HEK293 (cell line): ENCODE results near the gene NLE1.

Source experiments
- GFI1B ChIP-seq: fragments of 450-650 bp; formaldehyde crosslinking; IDR thresholded peaks from 2 replicates; pipeline ENCODE4 v1.5.1; 2016; ENCODE audit warnings: missing biosample characterization, missing genetic modification characterization
- GLIS1 ChIP-seq: fragments of 450-650 bp; formaldehyde crosslinking; IDR thresholded peaks from 2 replicates; pipeline ENCODE4 v1.5.1; 2016; ENCODE audit warnings: missing biosample characterization, missing genetic modification characterization
- HOXA7 ChIP-seq: sonication (generic); formaldehyde crosslinking; IDR thresholded peaks from 2 replicates; pipeline ENCODE4 v1.8.1; 2022; ENCODE audit warnings: missing genetic modification reagents, borderline replicate concordance
- HOXC10 ChIP-seq: sonication (generic); formaldehyde crosslinking; IDR thresholded peaks from 2 replicates; pipeline ENCODE4 v1.8.1; 2023; ENCODE audit warnings: mild to moderate bottlenecking, missing genetic modification reagents
- HOXD13 ChIP-seq: sonication (generic); formaldehyde crosslinking; IDR thresholded peaks from 2 replicates; pipeline ENCODE4 v1.8.0; 2022; ENCODE audit warnings: missing genetic modification reagents, borderline replicate concordance
- IKZF3 ChIP-seq: fragments of 450-650 bp; IDR thresholded peaks from 2 replicates; pipeline ENCODE4 v1.5.0; 2018; ENCODE audit warnings: missing biosample characterization, mild to moderate bottlenecking, missing genetic modification characterization, moderate library complexity
- KLF1 ChIP-seq: fragments of 450-650 bp; formaldehyde crosslinking; IDR thresholded peaks from 2 replicates; pipeline ENCODE4 v1.5.1; 2016; ENCODE audit warnings: missing biosample characterization, missing genetic modification characterization
- KLF8 ChIP-seq: fragments of 450-650 bp; formaldehyde crosslinking; IDR thresholded peaks from 2 replicates; pipeline ENCODE4 v1.5.1; 2016; ENCODE audit warnings: missing biosample characterization, missing genetic modification characterization
- MZF1 ChIP-seq: fragments of 450-650 bp; formaldehyde crosslinking; IDR thresholded peaks from 2 replicates; pipeline ENCODE4 v1.5.1; 2017; ENCODE audit warnings: missing biosample characterization, missing genetic modification characterization, borderline replicate concordance
- OVOL3 ChIP-seq: fragments of 450-650 bp; formaldehyde crosslinking; IDR thresholded peaks from 2 replicates; pipeline ENCODE4 v1.5.1; 2016; ENCODE audit warnings: missing biosample characterization, missing genetic modification characterization
- PBX3 ChIP-seq: sonication (generic); formaldehyde crosslinking; IDR thresholded peaks from 2 replicates; pipeline ENCODE4 v1.8.1; 2022; ENCODE audit warnings: mild to moderate bottlenecking, moderate library complexity, missing genetic modification reagents
- PRDM10 ChIP-seq: fragments of 450-650 bp; formaldehyde crosslinking; IDR thresholded peaks from 2 replicates; pipeline ENCODE4 v1.5.1; 2016; ENCODE audit warnings: missing biosample characterization, missing genetic modification characterization
- REST ChIP-seq: fragments of 450-650 bp; formaldehyde crosslinking; IDR thresholded peaks from 2 replicates; pipeline ENCODE4 v1.5.1; 2016; ENCODE audit warnings: missing biosample characterization, missing genetic modification characterization
- SP2 ChIP-seq: fragments of 450-650 bp; formaldehyde crosslinking; IDR thresholded peaks from 2 replicates; pipeline ENCODE4 v1.5.1; 2016; ENCODE audit warnings: missing biosample characterization, missing genetic modification characterization
- SP7 ChIP-seq: fragments of 450-650 bp; formaldehyde crosslinking; IDR thresholded peaks from 2 replicates; pipeline ENCODE4 v1.5.1; 2016; ENCODE audit warnings: missing biosample characterization, missing genetic modification characterization
- ZEB2 ChIP-seq: fragments of 450-650 bp; formaldehyde crosslinking; IDR thresholded peaks from 2 replicates; pipeline ENCODE4 v1.5.1; 2016; ENCODE audit warnings: missing biosample characterization, missing genetic modification characterization
- ZNF112 ChIP-seq: fragments of 450-650 bp; formaldehyde crosslinking; IDR thresholded peaks from 2 replicates; pipeline ENCODE4 v1.5.0; 2017; ENCODE audit warnings: missing biosample characterization, missing genetic modification characterization
- ZNF140 ChIP-seq: fragments of 450-650 bp; formaldehyde crosslinking; IDR thresholded peaks from 2 replicates; pipeline ENCODE4 v1.5.1; 2016; ENCODE audit warnings: missing biosample characterization, missing genetic modification characterization
- ZNF157 ChIP-seq: fragments of 450-650 bp; formaldehyde crosslinking; IDR thresholded peaks from 2 replicates; pipeline ENCODE4 v1.5.1; 2016; ENCODE audit warnings: missing biosample characterization, missing genetic modification characterization
- ZNF184 ChIP-seq: fragments of 450-650 bp; IDR thresholded peaks from 2 replicates; pipeline ENCODE4 v1.5.1; 2018; ENCODE audit warnings: missing biosample characterization, mild to moderate bottlenecking, missing genetic modification characterization
- ZNF2 ChIP-seq: fragments of 450-650 bp; formaldehyde crosslinking; IDR thresholded peaks from 2 replicates; pipeline ENCODE4 v1.5.1; 2016; ENCODE audit warnings: missing biosample characterization, missing genetic modification characterization
- ZNF23 ChIP-seq: fragments of 450-650 bp; formaldehyde crosslinking; IDR thresholded peaks from 2 replicates; pipeline ENCODE4 v1.5.1; 2016; ENCODE audit warnings: missing biosample characterization, missing genetic modification characterization, borderline replicate concordance
- ZNF266 ChIP-seq: fragments of 450-650 bp; formaldehyde crosslinking; IDR thresholded peaks from 2 replicates; pipeline ENCODE4 v1.5.1; 2016; ENCODE audit warnings: missing biosample characterization, missing genetic modification characterization, low read depth
- ZNF366 ChIP-seq: fragments of 450-650 bp; formaldehyde crosslinking; conservative IDR thresholded peaks from 2 replicates; pipeline ENCODE4 v1.5.1; 2016; ENCODE audit warnings: missing biosample characterization, missing genetic modification characterization
- ZNF423 ChIP-seq: fragments of 450-650 bp; formaldehyde crosslinking; IDR thresholded peaks from 2 replicates; pipeline ENCODE4 v1.5.1; 2016; ENCODE audit warnings: missing biosample characterization, missing genetic modification characterization
- ZNF600 ChIP-seq: fragments of 450-650 bp; formaldehyde crosslinking; IDR thresholded peaks from 2 replicates; pipeline ENCODE4 v1.5.1; 2016; ENCODE audit warnings: missing biosample characterization, missing genetic modification characterization
- ZNF677 ChIP-seq: fragments of 450-650 bp; IDR thresholded peaks from 2 replicates; pipeline ENCODE4 v1.5.0; 2018; ENCODE audit warnings: missing biosample characterization, mild to moderate bottlenecking, missing genetic modification characterization, moderate library complexity
- ZNF747 ChIP-seq: fragments of 450-650 bp; formaldehyde crosslinking; IDR thresholded peaks from 2 replicates; pipeline ENCODE4 v1.5.1; 2016; ENCODE audit warnings: missing biosample characterization, missing genetic modification characterization
- ZNF785 ChIP-seq: fragments of 450-650 bp; formaldehyde crosslinking; IDR thresholded peaks from 2 replicates; pipeline ENCODE4 v1.5.1; 2016; ENCODE audit warnings: missing biosample characterization, missing genetic modification characterization
- ZNF830 ChIP-seq: fragments of 450-650 bp; IDR thresholded peaks from 2 replicates; pipeline ENCODE4 v1.5.0; 2018; ENCODE audit warnings: missing biosample characterization, missing genetic modification characterization, low read depth, mild to moderate bottlenecking, moderate library complexity
- TF ChIP-seq, protein P1 (sequence below): fragments of 450-650 bp; formaldehyde crosslinking; IDR thresholded peaks from 2 replicates; pipeline ENCODE4 v1.5.1; 2016; ENCODE audit warnings: missing biosample characterization, missing genetic modification characterization
- TF ChIP-seq, protein P2 (sequence below): fragments of 450-650 bp; formaldehyde crosslinking; IDR thresholded peaks from 2 replicates; pipeline ENCODE4 v1.5.1; 2016; ENCODE audit warnings: missing biosample characterization, missing genetic modification characterization

Gene NLE1

DNA sequence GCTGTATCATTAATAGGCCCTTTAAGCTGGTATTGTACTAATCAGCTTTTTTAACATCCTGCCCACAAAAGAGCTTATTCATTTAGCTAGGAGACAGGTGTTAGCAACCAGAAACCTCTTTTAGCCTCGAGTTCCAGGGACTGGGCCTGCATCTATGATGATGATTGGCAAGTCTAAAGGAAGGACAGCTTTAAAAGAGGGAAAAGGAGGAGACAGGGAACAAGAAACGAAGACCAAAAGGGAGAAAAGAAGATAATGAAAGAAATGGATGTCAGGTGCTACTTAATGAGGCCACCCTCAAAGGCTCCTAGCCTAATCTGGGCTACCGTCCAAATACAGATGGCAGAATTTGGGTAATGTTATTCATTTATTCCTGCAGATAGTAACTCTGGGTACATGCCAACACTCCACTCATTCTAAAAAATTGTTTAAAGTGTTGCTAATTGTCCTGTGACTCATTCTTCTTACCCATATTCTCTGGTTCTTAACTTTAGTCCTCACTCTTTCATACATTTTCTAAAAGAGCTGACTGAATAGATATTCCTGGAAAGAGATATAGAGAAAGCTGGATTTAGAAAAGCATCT, 59.9 kb downstream of the NLE1 start (continued):
- peak; percentile 53; the same call in 1 of the 2 replicates for TF ChIP-seq PRDM10 (tag by site-specific recombination)
- TF ChIP-seq HOXC10 (CRISPR knock-in tag): no peak
- no peak for TF ChIP-seq ZNF785
- no peak for TF ChIP-seq ZNF2 (tag by site-specific recombination)
- no peak for TF ChIP-seq ZNF184 (tag by site-specific recombination)
- no peak for TF ChIP-seq KLF1 (tag by site-specific recombination)
- TF ChIP-seq ZNF600 (tag by site-specific recombination): 0 out of 2 replicates have a peak, but pooled peaks have one; percentile 33
- peak; percentile 85 for TF ChIP-seq GLIS1 (tag by site-specific recombination)
- TF ChIP-seq IKZF3 (tag by site-specific recombination): peak; percentile 12; the same call in 1 of the 2 replicates
- TF ChIP-seq ZNF266: no peak
- 0 out of 2 replicates have a peak, but pooled peaks have one; percentile 45 for TF ChIP-seq SP7
- TF ChIP-seq ZEB2 (tag by site-specific recombination): peak; percentile 63; the same call in 1 of the 2 replicates
- TF ChIP-seq HOXD13 (CRISPR knock-in tag): no peak
- no peak for TF ChIP-seq ZNF23
- TF ChIP-seq ZNF677 (tag by site-specific recombination): no peak
- TF ChIP-seq REST (tag by site-specific recombination): no peak
- no peak for TF ChIP-seq PBX3 (CRISPR knock-in tag)
- TF ChIP-seq ZNF140 (tag by site-specific recombination): no peak
- no peak for TF ChIP-seq ZNF747
- TF ChIP-seq, protein P1, sequence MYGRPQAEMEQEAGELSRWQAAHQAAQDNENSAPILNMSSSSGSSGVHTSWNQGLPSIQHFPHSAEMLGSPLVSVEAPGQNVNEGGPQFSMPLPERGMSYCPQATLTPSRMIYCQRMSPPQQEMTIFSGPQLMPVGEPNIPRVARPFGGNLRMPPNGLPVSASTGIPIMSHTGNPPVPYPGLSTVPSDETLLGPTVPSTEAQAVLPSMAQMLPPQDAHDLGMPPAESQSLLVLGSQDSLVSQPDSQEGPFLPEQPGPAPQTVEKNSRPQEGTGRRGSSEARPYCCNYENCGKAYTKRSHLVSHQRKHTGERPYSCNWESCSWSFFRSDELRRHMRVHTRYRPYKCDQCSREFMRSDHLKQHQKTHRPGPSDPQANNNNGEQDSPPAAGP: no peak
- no peak for TF ChIP-seq ZNF157
- TF ChIP-seq OVOL3: no peak
- TF ChIP-seq, protein P2, sequence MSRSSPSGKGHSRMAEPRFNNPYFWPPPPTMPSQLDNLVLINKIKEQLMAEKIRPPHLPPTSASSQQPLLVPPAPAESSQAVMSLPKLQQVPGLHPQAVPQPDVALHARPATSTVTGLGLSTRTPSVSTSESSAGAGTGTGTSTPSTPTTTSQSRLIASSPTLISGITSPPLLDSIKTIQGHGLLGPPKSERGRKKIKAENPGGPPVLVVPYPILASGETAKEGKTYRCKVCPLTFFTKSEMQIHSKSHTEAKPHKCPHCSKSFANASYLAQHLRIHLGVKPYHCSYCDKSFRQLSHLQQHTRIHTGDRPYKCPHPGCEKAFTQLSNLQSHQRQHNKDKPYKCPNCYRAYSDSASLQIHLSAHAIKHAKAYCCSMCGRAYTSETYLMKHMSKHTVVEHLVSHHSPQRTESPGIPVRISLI (tag by site-specific recombination): no peak
- no peak for TF ChIP-seq HOXA7
- TF ChIP-seq GFI1B: no peak
- TF ChIP-seq ZNF830 (tag by site-specific recombination): no peak
- TF ChIP-seq SP2 (tag by site-specific recombination): no peak
- TF ChIP-seq ZNF112: no peak
- no peak; the same call in 1 of the 2 replicates for TF ChIP-seq KLF8 (tag by site-specific recombination)
- peak; percentile 56 for TF ChIP-seq ZNF366 (tag by site-specific recombination)
- TF ChIP-seq MZF1 (tag by site-specific recombination): no peak
- TF ChIP-seq ZNF423 (tag by site-specific recombination): no peak
